Keratinocyte (primary cell): ENCODE data around the gene HSP90AA1. TPM values are rescaled to one million over a fixed set of nuclear protein-coding genes. Genes with fewer than 3 reads are reported as not detected.

Experiments
- DNase-seq: peaks from one replicate; pipeline ENCODE4 v3.0.0-alpha.2; 2011; ENCODE audit warnings: low read depth, missing footprints, low spot score
- FAIRE-seq: peaks from 2 replicates; lab custom pipeline; 2011; peaks lifted over from hg19 to GRCh38; lab: Jason Lieb, UNC
- H2AFZ ChIP-seq: 2 replicates; pipeline ENCODE4 v1.6.0; 2012; ENCODE audit warnings: low read length, control low read depth, inconsistent platforms; ENCODE audit not compliant: control insufficient read depth
- H3K27ac ChIP-seq: 2 replicates; pipeline ENCODE4 v1.5.1; 2011; ENCODE audit warnings: low read length; ENCODE audit not compliant: control insufficient read depth, insufficient read depth
- H3K27me3 ChIP-seq: 3 replicates; pipeline ENCODE4 v1.6.0; 2011; ENCODE audit warnings: low read length; ENCODE audit not compliant: control insufficient read depth, insufficient read depth; ENCODE audit errors: extremely low read depth
- H3K36me3 ChIP-seq, 2 experiments: 2 replicates in 1 of 2; 3 replicates in 1 of 2; pipeline ENCODE4 v1.5.1; 2011; ENCODE audit warnings: low read length in 2 of 2, mild to moderate bottlenecking in 1 of 2; ENCODE audit not compliant: control insufficient read depth in 2 of 2, insufficient read depth in 2 of 2; ENCODE audit errors: extremely low read depth in 1 of 2
- H3K4me1 ChIP-seq: 3 replicates; pipeline ENCODE4 v1.5.1; 2011; ENCODE audit warnings: low read length; ENCODE audit not compliant: control insufficient read depth, insufficient read depth; ENCODE audit errors: extremely low read depth
- H3K4me2 ChIP-seq: 3 replicates; pipeline ENCODE4 v1.6.0; 2011; ENCODE audit warnings: low read depth, low read length; ENCODE audit not compliant: control insufficient read depth, insufficient read depth; ENCODE audit errors: extremely low read depth
- H3K4me3 ChIP-seq, 3 experiments: fragments of 200-600 bp in 1 of 3; sonication (generic) in 1 of 3; 2 replicates in 2 of 3; 3 replicates in 1 of 3; pipeline ENCODE4 v1.5.1; 2011 to 2016; ENCODE audit warnings: low read length in 3 of 3, mild to moderate bottlenecking in 3 of 3, control low read depth in 2 of 3, inconsistent platforms in 1 of 3, low read depth in 1 of 3, mixed read lengths in 1 of 3, mixed run types in 1 of 3, moderate library complexity in 1 of 3; ENCODE audit not compliant: control insufficient read depth in 2 of 3, insufficient read depth in 2 of 3; ENCODE audit errors: extremely low read depth in 1 of 3
- H3K79me2 ChIP-seq: 2 replicates; pipeline ENCODE4 v1.6.0; 2012; ENCODE audit warnings: low read length; ENCODE audit not compliant: control insufficient read depth, insufficient read depth
- H3K9ac ChIP-seq: 3 replicates; pipeline ENCODE4 v1.6.0; 2011; ENCODE audit warnings: low read length; ENCODE audit not compliant: control insufficient read depth, insufficient read depth; ENCODE audit errors: extremely low read depth
- H3K9me1 ChIP-seq: 3 replicates; pipeline ENCODE4 v1.6.0; 2011; ENCODE audit warnings: low read length; ENCODE audit not compliant: control insufficient read depth, insufficient read depth; ENCODE audit errors: extremely low read depth
- H3K9me3 ChIP-seq: 2 replicates; pipeline ENCODE4 v1.5.1; 2012; ENCODE audit warnings: low read depth, low read length; ENCODE audit not compliant: control insufficient read depth
- H4K20me1 ChIP-seq: 3 replicates; pipeline ENCODE4 v1.6.0; 2011; ENCODE audit warnings: low read length; ENCODE audit not compliant: control insufficient read depth, insufficient read depth; ENCODE audit errors: extremely low read depth
- CTCF ChIP-seq, 3 experiments: IDR thresholded peaks in 1 of 3; conservative IDR thresholded peaks in 1 of 3; optimal IDR thresholded peaks in 1 of 3; 2 replicates in 2 of 3; 3 replicates in 1 of 3; pipeline versions ENCODE3 to v1.5.1; 2011; ENCODE audit warnings: low read length in 3 of 3, mild to moderate bottlenecking in 3 of 3, moderate library complexity in 2 of 3, control low read depth in 1 of 3, inconsistent platforms in 1 of 3; ENCODE audit not compliant: insufficient read depth in 2 of 3; ENCODE audit errors: extremely low read depth in 1 of 3
- EZH2 ChIP-seq: IDR thresholded peaks from one replicate; pipeline ENCODE4 v1.6.1; 2012; ENCODE audit warnings: inconsistent platforms, mild to moderate bottlenecking, low read length, moderate library complexity
- dilution Hi-C: fragments of 300-500 bp; cut with MboI; formaldehyde crosslinking; loops from one replicate; pipeline ENCODE4 v1.7.0; 2020; ENCODE audit warnings: low sequenced_read_pairs; ENCODE audit not compliant: extremely low pct_ligation_motif_present
- polyA plus RNA-seq, 5 experiments: library from polyadenylated mRNA; depleted of rRNA in 3 of 5; stranded (reverse) in 3 of 5; stranded (forward) in 1 of 5; unstranded in 1 of 5; fragments of >200 nt; gene quantifications; 1 replicate in 1 of 5; 2 replicates in 3 of 5; 3 replicates in 1 of 5; pipeline versions ENCODE4 v1.2.1 to v1.2.3, GENCODE V29; 2011 to 2012; ENCODE audit warnings: missing spikeins in 2 of 5, low read depth in 1 of 5, low replicate concordance in 1 of 5

The HSP90AA1 gene
- polyA plus RNA-seq, 1 donor (not counting 4 experiments of a cell fraction or from before 2014, with no cell fraction given) = 898 TPM

- peaks cover 38 to 49% of the 10 kb centered on the region in 2 experiments for H3K36me3 ChIP-seq
- H3K4me2 ChIP-seq = no peak overlapping the region
- no peaks in the 10 kb centered on the region for H3K79me2 ChIP-seq
- H3K9me3 ChIP-seq = no peaks in the 10 kb centered on the region
- H2AFZ ChIP-seq = no peak overlapping the region
- no peak overlapping the region for H3K27ac ChIP-seq
- TF ChIP-seq CTCF (optimal IDR thresholded peaks at IDR 0.05 in 1 of 3, IDR thresholded peaks at IDR 0.05 in 1 of 3, conservative IDR thresholded peaks at IDR 0.05 in 1 of 3; ENCODE audit: extremely low read depth in 1 of 3, insufficient read depth in 2 of 3, low read length in 3 of 3) (no peak), EZH2 (no peak)
- dilution Hi-C loops = no loop called here
- H3K4me1 ChIP-seq = peaks cover 2% of the 10 kb centered on the region
- no peaks in the 10 kb centered on the region for H3K9me1 ChIP-seq
- DNase-seq (no peak), FAIRE-seq (no peak)
- no peak overlapping the region for H3K9ac ChIP-seq
- no peaks in the 10 kb centered on the region for H4K20me1 ChIP-seq
- H3K4me3 ChIP-seq = no peak overlapping the region
- no peaks in the 10 kb centered on the region for H3K27me3 ChIP-seq
Measured at GRCh38 chr14:102050026-102050405, 36.8 kb downstream of the HSP90AA1 start.

- H3K36me3 ChIP-seq = peaks cover 41 to 51% of the 10 kb centered on the region in 2 experiments
- no peak overlapping the region for H2AFZ ChIP-seq
- H3K79me2 ChIP-seq = no peaks in the 10 kb centered on the region
- DNase-seq (no peak), FAIRE-seq (no peak)
- H3K4me3 ChIP-seq = no peak overlapping the region
- no peak overlapping the region for H3K9ac ChIP-seq
- H3K9me1 ChIP-seq = no peaks in the 10 kb centered on the region
- no peak overlapping the region for H3K27ac ChIP-seq
- H3K9me3 ChIP-seq = no peaks in the 10 kb centered on the region
- H3K4me2 ChIP-seq = no peak overlapping the region
- dilution Hi-C loops = no loop called here
- no peaks in the 10 kb centered on the region for H4K20me1 ChIP-seq
- no peaks in the 10 kb centered on the region for H3K27me3 ChIP-seq
- TF ChIP-seq EZH2 = no peak
- no peaks in the 10 kb centered on the region for H3K4me1 ChIP-seq
Measured at GRCh38 chr14:102049258-102050025, 37.4 kb downstream of the HSP90AA1 start.
